Measurements from ENCODE around the gene ZNF853.

- TF ChIP-seq, protein P1, sequence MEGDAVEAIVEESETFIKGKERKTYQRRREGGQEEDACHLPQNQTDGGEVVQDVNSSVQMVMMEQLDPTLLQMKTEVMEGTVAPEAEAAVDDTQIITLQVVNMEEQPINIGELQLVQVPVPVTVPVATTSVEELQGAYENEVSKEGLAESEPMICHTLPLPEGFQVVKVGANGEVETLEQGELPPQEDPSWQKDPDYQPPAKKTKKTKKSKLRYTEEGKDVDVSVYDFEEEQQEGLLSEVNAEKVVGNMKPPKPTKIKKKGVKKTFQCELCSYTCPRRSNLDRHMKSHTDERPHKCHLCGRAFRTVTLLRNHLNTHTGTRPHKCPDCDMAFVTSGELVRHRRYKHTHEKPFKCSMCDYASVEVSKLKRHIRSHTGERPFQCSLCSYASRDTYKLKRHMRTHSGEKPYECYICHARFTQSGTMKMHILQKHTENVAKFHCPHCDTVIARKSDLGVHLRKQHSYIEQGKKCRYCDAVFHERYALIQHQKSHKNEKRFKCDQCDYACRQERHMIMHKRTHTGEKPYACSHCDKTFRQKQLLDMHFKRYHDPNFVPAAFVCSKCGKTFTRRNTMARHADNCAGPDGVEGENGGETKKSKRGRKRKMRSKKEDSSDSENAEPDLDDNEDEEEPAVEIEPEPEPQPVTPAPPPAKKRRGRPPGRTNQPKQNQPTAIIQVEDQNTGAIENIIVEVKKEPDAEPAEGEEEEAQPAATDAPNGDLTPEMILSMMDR (conservative IDR thresholded peaks at IDR 0.05; ENCODE audit: low read depth, low read length) = no peak
- no peak for TF ChIP-seq EZH2 (IDR thresholded peaks at IDR 0.05; ENCODE audit: low read length, unreplicated experiment)
- TF ChIP-seq EZH2phosphoT487 (IDR thresholded peaks at IDR 0.05; ENCODE audit: borderline replicate concordance, low read length) = no peak
These were observed 26.8 kb upstream of the ZNF853 start for GRCh38 chr7:6588566-6588965.
